Measurements from ENCODE around the gene ADD1. TPM values are rescaled to one million over a fixed set of nuclear protein-coding genes. Genes with fewer than 3 reads are reported as not detected.

The ADD1 gene
- total RNA-seq, 2 experiments from 2014 or later: 153 TPM

GRCh38 chr4:2827874-2828751 lies 15.5 kb upstream of the ADD1 start:
- H3K9me3 Mint-ChIP-seq: no peaks in the 10 kb centered on the region
- intact Hi-C loops (cut with DNase I, micrococcal nuclease): no loop called here
- no peak overlapping the region for H3K4me3 ChIP-seq (ENCODE audit: low read length)
- no peak overlapping the region for H3K27ac ChIP-seq (ENCODE audit: low read depth in 1 of 2, low read length in 2 of 2)
- CTCF ChIA-PET: no interaction called here
- H3K9me3 ChIP-seq (ENCODE audit: control insufficient read depth in 1 of 2, insufficient read depth in 1 of 2, low read length in 2 of 2): no peaks in the 10 kb centered on the region
- TF ChIP-seq CTCF (IDR thresholded peaks at IDR 0.05): no peak
- peaks cover 79% of the 10 kb centered on the region for H3K36me3 ChIP-seq (ENCODE audit: insufficient read depth, low read length)
- H3K4me3 Mint-ChIP-seq: no peak overlapping the region
- H3K27me3 Mint-ChIP-seq: no peaks in the 10 kb centered on the region
- H3K4me1 Mint-ChIP-seq (ENCODE audit: low read depth): no peaks in the 10 kb centered on the region
- POLR2A ChIA-PET: no interaction called here
- H3K27ac Mint-ChIP-seq: no peak overlapping the region
- no peaks in the 10 kb centered on the region for H3K27me3 ChIP-seq (ENCODE audit: control insufficient read depth in 1 of 2, insufficient read depth in 2 of 2, low read length in 2 of 2)
- peaks cover 62% of the 10 kb centered on the region for H3K36me3 Mint-ChIP-seq (ENCODE audit: low read depth)
- DNase-seq: no peak
- H3K4me1 ChIP-seq (ENCODE audit: insufficient read depth, low read length): no peaks in the 10 kb centered on the region
- ATAC-seq (ENCODE audit: poor library complexity): no peak

- Histone ChIP-seq H3K27me3 (ENCODE audit: control insufficient read depth in 1 of 2, insufficient read depth in 2 of 2, low read length in 2 of 2) (no peaks in the 10 kb centered on the region), H3K9me3 (ENCODE audit: control insufficient read depth in 1 of 2, insufficient read depth in 1 of 2, low read length in 2 of 2) (no peaks in the 10 kb centered on the region), H3K36me3 (ENCODE audit: insufficient read depth, low read length) (peaks cover 79% of the 10 kb centered on the region), H3K4me3 (ENCODE audit: low read length) (no peak overlapping the region), H3K4me1 (ENCODE audit: insufficient read depth, low read length) (peaks cover 2% of the 10 kb centered on the region), H3K27ac (ENCODE audit: low read depth in 1 of 2, low read length in 2 of 2) (no peak overlapping the region)
- ATAC-seq (ENCODE audit: poor library complexity): no peak
- H3K27ac Mint-ChIP-seq: no peak overlapping the region
- no peak for DNase-seq
- H3K4me1 Mint-ChIP-seq (ENCODE audit: low read depth): no peaks in the 10 kb centered on the region
- CTCF ChIA-PET: no interaction called here
- H3K27me3 Mint-ChIP-seq: no peaks in the 10 kb centered on the region
- POLR2A ChIA-PET: no interaction called here
- peaks cover 62% of the 10 kb centered on the region for H3K36me3 Mint-ChIP-seq (ENCODE audit: low read depth)
- no peak for TF ChIP-seq CTCF (IDR thresholded peaks at IDR 0.05)
- no peak overlapping the region for H3K4me3 Mint-ChIP-seq
- intact Hi-C loops (cut with DNase I, micrococcal nuclease): no loop called here
- H3K9me3 Mint-ChIP-seq: no peaks in the 10 kb centered on the region
Measured at GRCh38 chr4:2828758-2829181, 14.9 kb upstream of the ADD1 start.

GRCh38 chr4:2829321-2829932 lies 14.2 kb upstream of the ADD1 start:
- H3K4me3 Mint-ChIP-seq: no peak overlapping the region
- ATAC-seq (ENCODE audit: poor library complexity): no peak
- no peak overlapping the region for H3K27ac Mint-ChIP-seq
- ChIA-PET POLR2A (no interaction called here), CTCF (no interaction called here)
- peaks cover 56% of the 10 kb centered on the region for H3K36me3 Mint-ChIP-seq (ENCODE audit: low read depth)
- no peak for TF ChIP-seq CTCF (IDR thresholded peaks at IDR 0.05)
- no peaks in the 10 kb centered on the region for H3K9me3 ChIP-seq (ENCODE audit: control insufficient read depth in 1 of 2, insufficient read depth in 1 of 2, low read length in 2 of 2)
- H3K4me1 ChIP-seq (ENCODE audit: insufficient read depth, low read length): peaks cover 8% of the 10 kb centered on the region
- peaks cover 78% of the 10 kb centered on the region for H3K36me3 ChIP-seq (ENCODE audit: insufficient read depth, low read length)
- no peaks in the 10 kb centered on the region for H3K27me3 ChIP-seq (ENCODE audit: control insufficient read depth in 1 of 2, insufficient read depth in 2 of 2, low read length in 2 of 2)
- DNase-seq: no peak
- H3K27me3 Mint-ChIP-seq: no peaks in the 10 kb centered on the region
- intact Hi-C loops (cut with DNase I, micrococcal nuclease): no loop called here
- H3K9me3 Mint-ChIP-seq: no peaks in the 10 kb centered on the region
- H3K4me3 ChIP-seq (ENCODE audit: low read length): no peak overlapping the region
- no peak overlapping the region for H3K27ac ChIP-seq (ENCODE audit: low read depth in 1 of 2, low read length in 2 of 2)
- peaks cover 3% of the 10 kb centered on the region for H3K4me1 Mint-ChIP-seq (ENCODE audit: low read depth)

All from CD4-positive, alpha-beta T cell (primary cell).